ENCODE data around the gene PRKRIP1.
"Not testable (repeated sequence)": the region's sequence is repeated elsewhere in the genome, so short reads cannot be mapped to it uniquely, and the experiment has no call there.

Gene PRKRIP1

DNA sequence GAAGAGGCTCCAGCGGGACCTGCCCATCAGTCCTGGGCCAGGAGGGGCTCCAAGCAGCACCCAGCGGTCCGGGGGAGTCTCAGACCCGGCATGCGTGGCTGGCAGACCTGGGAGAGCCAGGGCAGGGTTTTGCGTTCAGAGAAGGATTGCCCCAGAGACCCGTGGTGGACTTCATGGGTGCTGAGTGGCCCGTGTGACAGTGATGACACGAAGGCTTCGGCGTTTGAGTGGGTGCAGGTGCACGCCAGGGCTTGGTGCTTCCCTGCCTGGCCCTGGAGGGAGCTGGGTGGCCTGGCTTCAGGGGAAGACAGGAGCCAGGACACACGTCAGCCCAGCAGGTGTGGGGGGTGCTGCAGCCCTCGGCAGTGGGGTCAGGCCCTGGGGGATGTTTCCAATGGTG, 51.1 kb downstream of the PRKRIP1 start:
- Histone ChIP-seq H3K27me3 (ENCODE audit: insufficient read depth, low read length) (no peaks in the 10 kb centered on the region), H3K4me1 (ENCODE audit: control insufficient read depth, insufficient read depth, low read length, unreplicated experiment) (peaks cover 10% of the 10 kb centered on the region), H3K4me3 (ENCODE audit: low read depth, low read length) (no peak overlapping the region), H2AFZ (ENCODE audit: low read length, unreplicated experiment) (no peak overlapping the region), H3K36me3 (ENCODE audit: insufficient read depth, low read length) (no peaks in the 10 kb centered on the region), H3K27ac (ENCODE audit: low read depth, low read length) (no peak overlapping the region), H3K79me2 (ENCODE audit: control insufficient read depth, insufficient read depth, low read length, unreplicated experiment) (no peaks in the 10 kb centered on the region)

DNA sequence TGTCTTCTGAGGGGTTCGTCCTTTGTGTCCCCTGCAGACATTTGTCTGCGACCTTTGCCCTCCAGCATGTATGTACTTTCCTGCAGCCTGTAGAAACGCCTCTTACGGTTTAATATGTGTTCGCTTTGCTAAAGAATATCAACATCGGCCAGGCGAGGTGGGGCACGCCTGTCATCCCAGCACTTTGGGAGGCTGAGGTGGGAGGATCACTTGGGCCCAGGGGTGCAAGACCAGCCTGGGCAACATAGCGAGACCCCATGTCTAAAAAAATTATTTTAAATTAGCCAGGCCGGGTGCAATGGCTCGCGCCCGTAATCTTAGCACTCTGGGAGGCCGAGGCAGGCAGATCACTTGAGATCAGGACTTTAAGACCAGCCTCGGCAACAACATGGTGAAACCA, 53.0 kb downstream of the PRKRIP1 start:
- no peaks in the 10 kb centered on the region for H3K36me3 ChIP-seq (ENCODE audit: insufficient read depth, low read length)
- peaks cover 10% of the 10 kb centered on the region for H3K4me1 ChIP-seq (ENCODE audit: control insufficient read depth, insufficient read depth, low read length, unreplicated experiment)
- no peak overlapping the region for H3K27ac ChIP-seq (ENCODE audit: low read depth, low read length)

GRCh38 chr7:102450242-102450641, 54.1 kb downstream of the PRKRIP1 start:
- peaks cover 10% of the 10 kb centered on the region for H3K4me1 ChIP-seq (ENCODE audit: control insufficient read depth, insufficient read depth, low read length, unreplicated experiment)
- no peaks in the 10 kb centered on the region for H3K27me3 ChIP-seq (ENCODE audit: insufficient read depth, low read length)
- no peak overlapping the region for H3K4me3 ChIP-seq (ENCODE audit: low read depth, low read length)
- H2AFZ ChIP-seq (ENCODE audit: low read length, unreplicated experiment): no peak overlapping the region
- H3K36me3 ChIP-seq (ENCODE audit: insufficient read depth, low read length): no peaks in the 10 kb centered on the region
- H3K79me2 ChIP-seq (ENCODE audit: control insufficient read depth, insufficient read depth, low read length, unreplicated experiment): no peaks in the 10 kb centered on the region
- no peak overlapping the region for H3K27ac ChIP-seq (ENCODE audit: low read depth, low read length)

More for the DNA sequence above, 53.0 kb downstream of the PRKRIP1 start:
- H3K4me3 ChIP-seq (ENCODE audit: low read depth, low read length): no peak overlapping the region
- no peak overlapping the region for H2AFZ ChIP-seq (ENCODE audit: low read length, unreplicated experiment)
- no peaks in the 10 kb centered on the region for H3K27me3 ChIP-seq (ENCODE audit: insufficient read depth, low read length)
- H3K79me2 ChIP-seq (ENCODE audit: control insufficient read depth, insufficient read depth, low read length, unreplicated experiment): no peaks in the 10 kb centered on the region

- Histone ChIP-seq H3K27ac (ENCODE audit: low read depth, low read length) (no peak overlapping the region), H3K4me1 (ENCODE audit: control insufficient read depth, insufficient read depth, low read length, unreplicated experiment) (peaks cover 10% of the 10 kb centered on the region), H3K79me2 (ENCODE audit: control insufficient read depth, insufficient read depth, low read length, unreplicated experiment) (no peaks in the 10 kb centered on the region), H3K36me3 (ENCODE audit: insufficient read depth, low read length) (no peaks in the 10 kb centered on the region), H2AFZ (ENCODE audit: low read length, unreplicated experiment) (no peak overlapping the region), H3K27me3 (ENCODE audit: insufficient read depth, low read length) (no peaks in the 10 kb centered on the region), H3K4me3 (ENCODE audit: low read depth, low read length) (no peak overlapping the region)
Measured at GRCh38 chr7:102451371-102452054, 55.4 kb downstream of the PRKRIP1 start.

- no peak overlapping the region for H3K4me3 ChIP-seq (ENCODE audit: low read depth, low read length)
- no peaks in the 10 kb centered on the region; the same call in 1 of the 2 replicates for H3K36me3 ChIP-seq (ENCODE audit: insufficient read depth, low read length)
- no peaks in the 10 kb centered on the region for H3K79me2 ChIP-seq (ENCODE audit: control insufficient read depth, insufficient read depth, low read length, unreplicated experiment)
- H3K27ac ChIP-seq (ENCODE audit: low read depth, low read length): no peak overlapping the region
- H3K4me1 ChIP-seq (ENCODE audit: control insufficient read depth, insufficient read depth, low read length, unreplicated experiment): peaks cover 10% of the 10 kb centered on the region
- no peaks in the 10 kb centered on the region for H3K27me3 ChIP-seq (ENCODE audit: insufficient read depth, low read length)
- no peak overlapping the region for H2AFZ ChIP-seq (ENCODE audit: low read length, unreplicated experiment)
Measured at GRCh38 chr7:102452451-102452850, 56.3 kb downstream of the PRKRIP1 start.

DNA sequence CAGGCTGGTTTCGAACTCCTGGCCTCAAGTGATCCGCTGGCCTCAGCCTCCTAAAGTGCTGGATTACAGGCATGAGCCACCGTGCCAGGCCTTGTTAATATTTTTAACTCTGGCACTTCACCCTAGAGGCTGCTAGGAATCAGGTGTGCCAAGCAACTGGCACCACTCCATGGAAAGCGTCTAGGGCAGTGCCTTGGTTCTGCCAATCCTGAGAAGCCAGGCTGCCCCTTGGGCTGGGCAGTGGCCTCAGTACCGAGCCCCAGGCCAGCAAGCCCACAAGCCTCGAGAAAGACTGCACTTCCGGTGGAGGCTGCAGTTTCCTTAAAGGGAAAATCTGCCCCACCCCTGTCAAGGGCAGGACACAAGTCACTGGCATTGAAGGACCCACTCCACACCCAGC, 57.2 kb downstream of the PRKRIP1 start:
- Histone ChIP-seq H3K36me3 (ENCODE audit: insufficient read depth, low read length) (no peaks in the 10 kb centered on the region; the same call in 1 of the 2 replicates), H3K79me2 (ENCODE audit: control insufficient read depth, insufficient read depth, low read length, unreplicated experiment) (no peaks in the 10 kb centered on the region), H3K4me3 (ENCODE audit: low read depth, low read length) (no peak overlapping the region), H3K4me1 (ENCODE audit: control insufficient read depth, insufficient read depth, low read length, unreplicated experiment) (peaks cover 3% of the 10 kb centered on the region), H2AFZ (ENCODE audit: low read length, unreplicated experiment) (no peak overlapping the region), H3K27me3 (ENCODE audit: insufficient read depth, low read length) (no peaks in the 10 kb centered on the region), H3K27ac (ENCODE audit: low read depth, low read length) (no peak overlapping the region)

- H3K27ac ChIP-seq (ENCODE audit: low read depth, low read length): no peak overlapping the region
- H2AFZ ChIP-seq (ENCODE audit: low read length, unreplicated experiment): no peak overlapping the region
- H3K27me3 ChIP-seq (ENCODE audit: insufficient read depth, low read length): no peaks in the 10 kb centered on the region
- H3K4me3 ChIP-seq (ENCODE audit: low read depth, low read length): no peak overlapping the region
- H3K4me1 ChIP-seq (ENCODE audit: control insufficient read depth, insufficient read depth, low read length, unreplicated experiment): peaks cover 3% of the 10 kb centered on the region
- H3K36me3 ChIP-seq (ENCODE audit: insufficient read depth, low read length): no peaks in the 10 kb centered on the region; the same call in 1 of the 2 replicates
- H3K79me2 ChIP-seq (ENCODE audit: control insufficient read depth, insufficient read depth, low read length, unreplicated experiment): no peaks in the 10 kb centered on the region
Measured at GRCh38 chr7:102454468-102454867, 58.3 kb downstream of the PRKRIP1 start.

- H3K27me3 ChIP-seq (ENCODE audit: insufficient read depth, low read length); H3K79me2 ChIP-seq (ENCODE audit: control insufficient read depth, insufficient read depth, low read length, unreplicated experiment); H3K4me1 ChIP-seq (ENCODE audit: control insufficient read depth, insufficient read depth, low read length, unreplicated experiment); H2AFZ ChIP-seq (ENCODE audit: low read length, unreplicated experiment); H3K27ac ChIP-seq (ENCODE audit: low read depth, low read length); H3K4me3 ChIP-seq (ENCODE audit: low read depth, low read length); H3K36me3 ChIP-seq (ENCODE audit: insufficient read depth, low read length): not testable (repeated sequence)
Measured at GRCh38 chr7:102454932-102455331, 58.8 kb downstream of the PRKRIP1 start.

GRCh38 chr7:102455596-102455995, 59.4 kb downstream of the PRKRIP1 start:
- no peak overlapping the region for H2AFZ ChIP-seq (ENCODE audit: low read length, unreplicated experiment)
- H3K36me3 ChIP-seq (ENCODE audit: insufficient read depth, low read length): no peaks in the 10 kb centered on the region; the same call in 1 of the 2 replicates
- H3K4me3 ChIP-seq (ENCODE audit: low read depth, low read length): no peak overlapping the region
- H3K79me2 ChIP-seq (ENCODE audit: control insufficient read depth, insufficient read depth, low read length, unreplicated experiment): no peaks in the 10 kb centered on the region
- no peaks in the 10 kb centered on the region for H3K27me3 ChIP-seq (ENCODE audit: insufficient read depth, low read length)
- H3K4me1 ChIP-seq (ENCODE audit: control insufficient read depth, insufficient read depth, low read length, unreplicated experiment): peaks cover 3% of the 10 kb centered on the region
- H3K27ac ChIP-seq (ENCODE audit: low read depth, low read length): no peak overlapping the region

DNA sequence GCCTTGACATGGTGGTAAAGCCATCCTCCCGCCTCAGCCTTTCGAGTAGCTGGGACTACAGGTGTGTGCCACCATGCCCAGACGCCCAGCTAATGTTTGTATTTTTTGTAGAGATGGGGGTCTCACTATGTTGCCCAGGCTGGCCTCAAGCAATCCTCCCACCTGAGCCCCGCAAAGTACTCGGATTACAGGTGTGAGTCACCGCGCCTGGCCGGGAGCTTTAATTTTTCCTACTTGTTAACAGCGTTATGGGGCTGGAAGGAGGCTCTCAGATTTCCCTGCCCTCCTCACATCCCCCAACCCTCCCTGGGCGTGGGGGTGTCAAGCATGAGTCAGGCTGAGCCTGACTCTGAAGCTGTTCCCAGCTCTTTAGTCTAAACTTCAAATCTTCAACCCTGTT, 60.2 kb downstream of the PRKRIP1 start:
- H3K27ac ChIP-seq (ENCODE audit: low read depth, low read length): no peak overlapping the region
- H3K4me3 ChIP-seq (ENCODE audit: low read depth, low read length): no peak overlapping the region
- no peaks in the 10 kb centered on the region; the same call in 1 of the 2 replicates for H3K36me3 ChIP-seq (ENCODE audit: insufficient read depth, low read length)
- H3K4me1 ChIP-seq (ENCODE audit: control insufficient read depth, insufficient read depth, low read length, unreplicated experiment): peaks cover under 1% of the 10 kb centered on the region
- H2AFZ ChIP-seq (ENCODE audit: low read length, unreplicated experiment): no peak overlapping the region
- H3K27me3 ChIP-seq (ENCODE audit: insufficient read depth, low read length): no peaks in the 10 kb centered on the region
- no peaks in the 10 kb centered on the region for H3K79me2 ChIP-seq (ENCODE audit: control insufficient read depth, insufficient read depth, low read length, unreplicated experiment)

DNA sequence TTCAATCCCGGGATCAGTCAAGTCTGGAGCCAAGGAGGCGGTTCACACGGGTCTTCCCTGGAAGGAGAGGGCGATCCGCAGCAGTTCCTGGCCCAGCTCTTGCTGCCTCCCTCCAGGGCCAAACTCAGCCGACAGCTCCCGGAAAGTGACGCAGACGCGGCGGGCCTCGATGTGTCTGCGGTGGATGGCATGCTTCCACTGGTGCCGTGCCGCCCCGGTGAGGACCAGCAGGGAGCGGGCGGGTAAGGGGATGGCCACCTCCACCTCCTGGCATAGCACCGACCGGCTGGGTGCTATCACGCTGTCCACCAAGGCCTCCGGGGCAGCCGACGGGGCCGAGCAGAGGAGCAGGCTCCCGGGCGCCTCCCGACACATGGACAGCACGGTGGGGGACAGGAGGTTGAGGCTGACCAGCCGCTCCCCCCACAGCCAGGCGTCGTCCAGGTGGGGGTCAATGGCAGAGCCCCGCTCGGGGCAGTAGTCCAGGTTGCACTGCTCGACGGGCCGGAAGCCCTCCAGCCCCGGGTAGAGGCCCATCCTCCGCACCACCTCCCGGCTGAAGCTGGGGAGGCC, 61.3 kb downstream of the PRKRIP1 start:
- no peak overlapping the region for H3K27ac ChIP-seq (ENCODE audit: low read depth, low read length)
- no peak overlapping the region for H3K4me3 ChIP-seq (ENCODE audit: low read depth, low read length)
- no peak overlapping the region for H2AFZ ChIP-seq (ENCODE audit: low read length, unreplicated experiment)
- H3K79me2 ChIP-seq (ENCODE audit: control insufficient read depth, insufficient read depth, low read length, unreplicated experiment): peaks cover 3% of the 10 kb centered on the region
- H3K27me3 ChIP-seq (ENCODE audit: insufficient read depth, low read length): no peaks in the 10 kb centered on the region
- no peaks in the 10 kb centered on the region; the same call in 1 of the 2 replicates for H3K36me3 ChIP-seq (ENCODE audit: insufficient read depth, low read length)
- H3K4me1 ChIP-seq (ENCODE audit: control insufficient read depth, insufficient read depth, low read length, unreplicated experiment): no peaks in the 10 kb centered on the region
